Neural cell (in vitro differentiated cells): ENCODE results near the gene BAD. TPM values are rescaled to one million over a fixed set of nuclear protein-coding genes. Genes with fewer than 3 reads are reported as not detected.
"Not testable (repeated sequence)": the region's sequence is repeated elsewhere in the genome, so short reads cannot be mapped to it uniquely, and the experiment has no call there.

Source experiments
- H2AFZ ChIP-seq: fragments of 200-600, 300-800 bp; sonication (generic), shearing (Covaris generic); 2 replicates; pipeline ENCODE4 v1.6.0; 2014; ENCODE audit warnings: low read depth, mild to moderate bottlenecking, antibody characterized with exemption, low read length, moderate library complexity
- H3F3A ChIP-seq: fragments of 200-600 bp; shearing (Covaris generic); 2 replicates; pipeline ENCODE4 v1.6.1; 2016; ENCODE audit warnings: mild to moderate bottlenecking, moderate library complexity, mixed read lengths, antibody characterized with exemption, low read length; ENCODE audit not compliant: insufficient read depth, poor library complexity, severe bottlenecking
- H3K27ac ChIP-seq: fragments of 200-600, 300-800 bp; sonication (generic), shearing (Covaris generic); 2 replicates; pipeline ENCODE4 v1.5.1; 2014; ENCODE audit warnings: mild to moderate bottlenecking, low read length, moderate library complexity
- H3K27me3 ChIP-seq: fragments of 300-800, 200-600 bp; sonication (generic), shearing (Covaris generic); 2 replicates; pipeline ENCODE4 v1.6.0; 2014; ENCODE audit warnings: mild to moderate bottlenecking, low read depth, low read length, moderate library complexity; ENCODE audit not compliant: insufficient read depth
- H3K36me3 ChIP-seq: fragments of 300-800, 200-600 bp; sonication (generic), shearing (Covaris generic); 2 replicates; pipeline ENCODE4 v1.5.1; 2014; ENCODE audit warnings: mild to moderate bottlenecking, antibody characterized with exemption, low read length, moderate library complexity; ENCODE audit not compliant: insufficient read depth
- H3K4me2 ChIP-seq: fragments of 300-800, 200-600 bp; sonication (generic), shearing (Covaris generic); 2 replicates; pipeline ENCODE4 v1.6.0; 2014; ENCODE audit warnings: mild to moderate bottlenecking, low read length
- H3K4me3 ChIP-seq: fragments of 300-800, 200-600 bp; sonication (generic), shearing (Covaris generic); 2 replicates; pipeline ENCODE4 v1.5.1; 2014; ENCODE audit warnings: mild to moderate bottlenecking, low read length, moderate library complexity
- H3K79me2 ChIP-seq: fragments of 200-600 bp; shearing (Covaris generic); replicated peaks from 2 replicates; pipeline ENCODE4 v1.6.0; 2014; ENCODE audit warnings: mild to moderate bottlenecking, low read length, moderate library complexity; ENCODE audit not compliant: insufficient read depth
- H3K9ac ChIP-seq: fragments of 300-800, 200-600 bp; sonication (generic), shearing (Covaris generic); 2 replicates; pipeline ENCODE4 v1.6.1; 2016; ENCODE audit warnings: mild to moderate bottlenecking, low read length, mixed read lengths
- H3K9me2 ChIP-seq: fragments of 200-600 bp; shearing (Covaris generic); 2 replicates; pipeline ENCODE4 v1.6.1; 2016; ENCODE audit warnings: mild to moderate bottlenecking, low read length, mixed read lengths; ENCODE audit not compliant: insufficient read depth
- H3K9me3 ChIP-seq: fragments of 200-600, 300-800 bp; sonication (generic), shearing (Covaris generic); 2 replicates; pipeline ENCODE4 v1.6.1; 2016; ENCODE audit warnings: mild to moderate bottlenecking, mixed run types, low read length, moderate library complexity, mixed read lengths
- H4K20me1 ChIP-seq: fragments of 200-600 bp; shearing (Covaris generic); 2 replicates; pipeline ENCODE4 v1.6.1; 2016; ENCODE audit warnings: mild to moderate bottlenecking, mixed run types; ENCODE audit not compliant: insufficient read depth
- EP300 ChIP-seq: fragments of 450-650 bp; conservative IDR thresholded peaks from 2 replicates; pipeline ENCODE4 v1.6.1; 2014; ENCODE audit warnings: antibody characterized with exemption, mild to moderate bottlenecking, moderate library complexity; ENCODE audit not compliant: poor library complexity, severe bottlenecking
- EZH2 ChIP-seq: fragments of 200-600, 300-800 bp; shearing (Covaris generic), sonication (generic); IDR thresholded peaks from 2 replicates; pipeline ENCODE4 v1.6.1; 2014; ENCODE audit warnings: antibody characterized with exemption, low read length, borderline replicate concordance, mild to moderate bottlenecking; ENCODE audit not compliant: insufficient read depth, poor library complexity, severe bottlenecking
- MXI1 ChIP-seq: fragments of 450-650 bp; conservative IDR thresholded peaks from 2 replicates; pipeline ENCODE4 v1.6.1; 2014; ENCODE audit warnings: antibody characterized with exemption, mild to moderate bottlenecking; ENCODE audit not compliant: poor library complexity, severe bottlenecking
- POLR2AphosphoS5 ChIP-seq: IDR thresholded peaks from 2 replicates; pipeline ENCODE4 v1.6.1; 2012
- RAD21 ChIP-seq: fragments of 450-650 bp; conservative IDR thresholded peaks from 2 replicates; pipeline ENCODE4 v1.6.1; 2014; ENCODE audit warnings: antibody characterized with exemption, mild to moderate bottlenecking, moderate library complexity
- SMC3 ChIP-seq: fragments of 450-650 bp; conservative IDR thresholded peaks from 2 replicates; pipeline ENCODE4 v1.6.1; 2014; ENCODE audit warnings: antibody characterized with exemption, mild to moderate bottlenecking, moderate library complexity; ENCODE audit not compliant: poor library complexity
- TAF1 ChIP-seq: IDR thresholded peaks from 2 replicates; pipeline ENCODE4 v1.6.1; 2012; ENCODE audit warnings: low read depth
- polyA plus RNA-seq: library from polyadenylated mRNA; depleted of rRNA; stranded (reverse); fragments of >200 nt; gene quantifications from 2 replicates; pipeline ENCODE4 v1.2.3, GENCODE V29; 2014
- TF ChIP-seq, protein P1 (sequence below): IDR thresholded peaks from 2 replicates; pipeline ENCODE4 v1.6.1; 2012; ENCODE audit warnings: borderline replicate concordance
- TF ChIP-seq, protein P2 (sequence below): fragments of 450-650 bp; IDR thresholded peaks from 2 replicates; pipeline ENCODE4 v1.5.1; 2014; ENCODE audit warnings: antibody characterized with exemption, mild to moderate bottlenecking, moderate library complexity; ENCODE audit not compliant: poor library complexity, severe bottlenecking

The BAD gene
- polyA plus RNA-seq, 1 donor from 2014 or later = 219 TPM

DNA sequence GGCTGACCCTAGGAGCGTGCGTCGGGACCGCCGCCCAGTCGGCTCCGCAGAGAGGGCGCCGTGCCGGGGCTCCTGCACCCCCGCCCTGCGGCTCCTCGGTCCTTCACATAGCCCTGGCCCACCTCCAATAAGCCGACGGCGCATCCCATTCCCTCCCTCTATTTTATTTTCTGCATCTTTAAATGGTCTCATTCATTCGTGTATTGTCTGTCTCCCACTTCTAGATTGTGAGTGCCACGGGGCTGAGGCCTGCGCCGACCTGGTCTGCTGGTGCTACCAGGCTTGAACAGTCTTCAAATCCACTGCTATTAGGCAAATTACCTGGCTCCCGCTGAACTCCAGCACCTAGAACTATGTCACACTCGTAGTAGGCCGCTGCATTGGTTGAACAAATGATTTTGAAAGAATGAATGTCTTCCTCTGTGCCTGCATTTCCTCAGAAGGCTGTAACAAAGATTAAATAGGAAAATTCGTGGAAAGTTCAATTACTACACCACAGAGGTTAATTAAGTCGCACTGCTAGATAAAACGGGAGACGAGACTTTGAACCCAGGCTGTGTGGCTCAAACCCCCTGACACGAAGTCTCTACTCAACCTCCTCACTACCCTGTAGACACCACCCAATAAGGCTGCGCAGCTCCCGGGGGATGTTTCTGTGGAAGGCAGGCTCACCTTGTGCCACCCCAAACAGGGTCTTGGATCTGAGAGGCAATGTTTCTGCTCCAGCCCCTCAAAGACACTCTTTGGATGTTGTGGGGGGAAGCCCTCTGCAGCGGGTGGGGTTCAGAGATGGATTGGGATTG is 36.5 kb downstream of the BAD start:
- peak overlapping the region; percentile 84 for H3K4me3 ChIP-seq
- peaks cover 8% of the 10 kb centered on the region for H3K27me3 ChIP-seq
- no peak overlapping the region for H2AFZ ChIP-seq
- H3K36me3 ChIP-seq = no peaks in the 10 kb centered on the region
- peaks cover 13% of the 10 kb centered on the region for H3K79me2 ChIP-seq
- H3K9me3 ChIP-seq = no peaks in the 10 kb centered on the region
- H3F3A ChIP-seq = no peaks in the 10 kb centered on the region
- H3K4me2 ChIP-seq = no peak overlapping the region
- TF ChIP-seq EP300 (no peak), POLR2AphosphoS5 (no peak), TAF1 (peak; percentile 14)
- H3K9ac ChIP-seq = peak overlapping the region; percentile 85
- H3K9me2 ChIP-seq = no peaks in the 10 kb centered on the region
- no peaks in the 10 kb centered on the region for H4K20me1 ChIP-seq
- no peak overlapping the region for H3K27ac ChIP-seq

DNA sequence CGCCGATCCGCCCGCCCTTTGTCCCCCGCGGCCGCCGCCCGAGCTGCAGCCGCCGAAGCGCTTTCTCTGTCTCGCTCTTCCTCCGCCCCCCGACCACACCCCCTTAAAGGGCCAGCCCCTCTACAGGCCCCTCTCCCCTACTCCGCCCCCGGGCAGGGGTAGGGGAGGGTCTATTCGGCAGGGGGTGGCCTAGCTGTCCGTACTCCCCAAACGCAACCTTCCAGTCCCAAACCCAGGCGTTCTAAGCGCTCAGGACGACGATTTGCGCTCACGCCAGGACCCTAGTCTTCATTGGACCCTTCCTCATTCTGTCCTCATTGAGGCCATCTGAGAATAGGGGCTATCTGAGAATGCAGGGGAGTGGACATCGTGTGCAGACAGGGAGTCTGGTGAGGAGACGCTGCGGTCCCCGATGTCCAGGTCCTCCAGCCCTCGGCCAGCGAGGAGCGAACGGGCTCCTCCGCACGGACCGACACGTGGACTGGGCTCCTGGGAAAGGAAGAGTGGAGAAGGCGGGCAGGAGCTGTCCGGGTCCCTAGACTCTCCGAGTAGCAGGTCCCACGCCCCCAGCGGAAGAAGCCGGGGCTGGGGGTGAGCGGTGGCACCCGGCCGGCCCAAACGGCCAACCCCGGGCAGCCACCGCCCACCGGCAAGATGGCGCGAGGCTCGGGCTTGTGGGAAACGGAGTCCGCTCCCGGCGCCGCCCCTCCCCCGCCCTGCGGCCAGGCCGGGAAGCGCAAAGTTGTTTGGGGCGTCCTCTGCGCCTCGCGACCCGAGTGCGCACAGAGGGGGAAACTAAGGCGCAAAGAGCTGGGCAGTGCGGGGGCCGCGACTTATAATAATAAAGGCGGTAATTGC is 37.4 kb downstream of the BAD start, which contains the start of gene PPP1R14B:
TSS of gene PPP1R14B (minus strand) at position 73 of the 858 bp plus-strand sequence. CDS start 270 bp downstream, outside the sequence.
- no peaks in the 10 kb centered on the region for H3K9me3 ChIP-seq
- peak; percentile 29 for TF ChIP-seq TAF1
- TF ChIP-seq, protein P1, sequence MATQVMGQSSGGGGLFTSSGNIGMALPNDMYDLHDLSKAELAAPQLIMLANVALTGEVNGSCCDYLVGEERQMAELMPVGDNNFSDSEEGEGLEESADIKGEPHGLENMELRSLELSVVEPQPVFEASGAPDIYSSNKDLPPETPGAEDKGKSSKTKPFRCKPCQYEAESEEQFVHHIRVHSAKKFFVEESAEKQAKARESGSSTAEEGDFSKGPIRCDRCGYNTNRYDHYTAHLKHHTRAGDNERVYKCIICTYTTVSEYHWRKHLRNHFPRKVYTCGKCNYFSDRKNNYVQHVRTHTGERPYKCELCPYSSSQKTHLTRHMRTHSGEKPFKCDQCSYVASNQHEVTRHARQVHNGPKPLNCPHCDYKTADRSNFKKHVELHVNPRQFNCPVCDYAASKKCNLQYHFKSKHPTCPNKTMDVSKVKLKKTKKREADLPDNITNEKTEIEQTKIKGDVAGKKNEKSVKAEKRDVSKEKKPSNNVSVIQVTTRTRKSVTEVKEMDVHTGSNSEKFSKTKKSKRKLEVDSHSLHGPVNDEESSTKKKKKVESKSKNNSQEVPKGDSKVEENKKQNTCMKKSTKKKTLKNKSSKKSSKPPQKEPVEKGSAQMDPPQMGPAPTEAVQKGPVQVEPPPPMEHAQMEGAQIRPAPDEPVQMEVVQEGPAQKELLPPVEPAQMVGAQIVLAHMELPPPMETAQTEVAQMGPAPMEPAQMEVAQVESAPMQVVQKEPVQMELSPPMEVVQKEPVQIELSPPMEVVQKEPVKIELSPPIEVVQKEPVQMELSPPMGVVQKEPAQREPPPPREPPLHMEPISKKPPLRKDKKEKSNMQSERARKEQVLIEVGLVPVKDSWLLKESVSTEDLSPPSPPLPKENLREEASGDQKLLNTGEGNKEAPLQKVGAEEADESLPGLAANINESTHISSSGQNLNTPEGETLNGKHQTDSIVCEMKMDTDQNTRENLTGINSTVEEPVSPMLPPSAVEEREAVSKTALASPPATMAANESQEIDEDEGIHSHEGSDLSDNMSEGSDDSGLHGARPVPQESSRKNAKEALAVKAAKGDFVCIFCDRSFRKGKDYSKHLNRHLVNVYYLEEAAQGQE = peak; percentile 19
- TF ChIP-seq SMC3 = no peak
- TF ChIP-seq EZH2 = no peak
- TF ChIP-seq EP300 = no peak
- TF ChIP-seq MXI1 = peak; percentile 94
- peak; percentile 69 for TF ChIP-seq POLR2AphosphoS5
- no peak for TF ChIP-seq RAD21
- TF ChIP-seq, protein P2, sequence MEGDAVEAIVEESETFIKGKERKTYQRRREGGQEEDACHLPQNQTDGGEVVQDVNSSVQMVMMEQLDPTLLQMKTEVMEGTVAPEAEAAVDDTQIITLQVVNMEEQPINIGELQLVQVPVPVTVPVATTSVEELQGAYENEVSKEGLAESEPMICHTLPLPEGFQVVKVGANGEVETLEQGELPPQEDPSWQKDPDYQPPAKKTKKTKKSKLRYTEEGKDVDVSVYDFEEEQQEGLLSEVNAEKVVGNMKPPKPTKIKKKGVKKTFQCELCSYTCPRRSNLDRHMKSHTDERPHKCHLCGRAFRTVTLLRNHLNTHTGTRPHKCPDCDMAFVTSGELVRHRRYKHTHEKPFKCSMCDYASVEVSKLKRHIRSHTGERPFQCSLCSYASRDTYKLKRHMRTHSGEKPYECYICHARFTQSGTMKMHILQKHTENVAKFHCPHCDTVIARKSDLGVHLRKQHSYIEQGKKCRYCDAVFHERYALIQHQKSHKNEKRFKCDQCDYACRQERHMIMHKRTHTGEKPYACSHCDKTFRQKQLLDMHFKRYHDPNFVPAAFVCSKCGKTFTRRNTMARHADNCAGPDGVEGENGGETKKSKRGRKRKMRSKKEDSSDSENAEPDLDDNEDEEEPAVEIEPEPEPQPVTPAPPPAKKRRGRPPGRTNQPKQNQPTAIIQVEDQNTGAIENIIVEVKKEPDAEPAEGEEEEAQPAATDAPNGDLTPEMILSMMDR = peak; percentile 51
- H3K4me3 ChIP-seq = peak within 1 kb of the TSS; percentile 99
- peak within 1 kb of the TSS; percentile 85 for H3K9ac ChIP-seq
- no peaks in the 10 kb centered on the region for H3K36me3 ChIP-seq
- peaks cover 8% of the 10 kb centered on the region for H3K27me3 ChIP-seq
- H3F3A ChIP-seq = no peaks in the 10 kb centered on the region
- H4K20me1 ChIP-seq = no peaks in the 10 kb centered on the region
- peak within 1 kb of the TSS; percentile 89 for H3K4me2 ChIP-seq
- H3K79me2 ChIP-seq = peaks cover 13% of the 10 kb centered on the region
- no peaks in the 10 kb centered on the region for H3K9me2 ChIP-seq
- peak within 1 kb of the TSS; percentile 49 for H2AFZ ChIP-seq
- H3K27ac ChIP-seq = peak within 1 kb of the TSS; percentile 81

DNA sequence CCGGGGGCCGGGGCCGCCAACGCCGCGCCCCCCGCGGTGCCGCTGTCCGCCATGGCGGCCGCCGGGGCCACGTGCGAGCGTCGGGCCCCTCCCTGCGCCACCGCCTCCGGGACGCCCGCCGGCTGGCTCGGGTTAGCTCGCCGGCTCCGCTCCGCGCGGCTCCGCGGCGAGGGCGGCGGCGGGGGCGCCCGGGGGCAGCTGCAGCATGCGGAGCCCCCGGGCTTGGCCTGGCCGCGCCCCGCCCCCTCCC is 37.9 kb downstream of the BAD start:
- H4K20me1 ChIP-seq, H3K27ac ChIP-seq, H3K9me3 ChIP-seq, H3K36me3 ChIP-seq, H3F3A ChIP-seq, H3K9me2 ChIP-seq, H3K27me3 ChIP-seq, H2AFZ ChIP-seq, H3K4me2 ChIP-seq: not testable (repeated sequence)
- H3K79me2 ChIP-seq = peaks cover 13% of the 10 kb centered on the region
- H3K9ac ChIP-seq = peak overlapping the region; percentile 85
- H3K4me3 ChIP-seq = peak overlapping the region; percentile 99
